Gastroesophageal sphincter (tissue), 4 donors: ENCODE measurements around the gene SLC7A10. TPM values are rescaled to one million over a fixed set of nuclear protein-coding genes. Genes with fewer than 3 reads are reported as not detected.
A peak's percentile ranks its signal among the peaks of the same experiment; 100 is the strongest.

ENCODE experiments used
- ATAC-seq: fragments of 150-250 bp; one replicate; pipeline ENCODE4 v1.9.1; 2016; ENCODE audit warnings: mild to moderate bottlenecking, moderate library complexity
- H3K27ac ChIP-seq, 4 donors: fragments of 200-600 bp; sonication (generic) in 3 of 4; 1 replicate in 3 of 4; 2 replicates in 1 of 4; pipeline ENCODE4 v1.5.1; 2016 to 2019
- H3K27me3 ChIP-seq: fragments of 200-600 bp; sonication (generic); one replicate; pipeline ENCODE4 v1.5.1; 2019
- H3K36me3 ChIP-seq, 2 donors: fragments of 200-600 bp; sonication (generic); one replicate each; pipeline ENCODE4 v1.5.1; 2019; ENCODE audit warnings: control low read depth in 1 of 2
- H3K4me1 ChIP-seq, 3 donors: fragments of 200-600 bp; sonication (generic); 1 replicate in 2 of 3; 2 replicates in 1 of 3; pipeline ENCODE4 v1.5.1; 2016 to 2019; ENCODE audit warnings: control low read depth in 2 of 3
- H3K4me3 ChIP-seq, 2 donors: fragments of 200-600 bp; sonication (generic); one replicate each; pipeline ENCODE4 v1.5.1; 2019; ENCODE audit warnings: mild to moderate bottlenecking in 1 of 2, moderate library complexity in 1 of 2
- H3K9me3 ChIP-seq, 3 donors: fragments of 200-600 bp; sonication (generic); one replicate each; pipeline ENCODE4 v1.5.1; 2017 to 2019; ENCODE audit warnings: control low read depth in 2 of 3
- EP300 ChIP-seq: sonication (generic); formaldehyde crosslinking; IDR thresholded peaks from one replicate; pipeline ENCODE4 v1.6.1; 2017; ENCODE audit warnings: antibody characterized with exemption, mild to moderate bottlenecking
- POLR2A ChIP-seq, 2 donors: fragments of 450-650 bp; IDR thresholded peaks; one replicate each; pipeline ENCODE4 v1.6.1; 2017; ENCODE audit warnings: antibody characterized with exemption in 2 of 2, mild to moderate bottlenecking in 2 of 2, moderate library complexity in 1 of 2
- POLR2AphosphoS5 ChIP-seq: sonication (generic); formaldehyde crosslinking; IDR thresholded peaks from one replicate; pipeline ENCODE4 v1.6.1; 2017; ENCODE audit warnings: antibody characterized with exemption
- WGBS, 2 donors: methylation state at CpG; one replicate each; pipeline ENCODE4 v1.1.5; 2018; ENCODE audit warnings: low coverage in 1 of 2; 5-methylcytosine and 5-hydroxymethylcytosine counted together
- total RNA-seq, 4 donors: library from RNA; depleted of rRNA; stranded (reverse); fragments of >200 nt; gene quantifications; one replicate each; pipeline ENCODE4 v1.1.0, GENCODE V29; 2016
- TF ChIP-seq, protein P1 (sequence below), 4 experiments: fragments of 200-600 bp in 2 of 4; fragments of 450-650 bp in 2 of 4; sonication (generic) in 1 of 4; IDR thresholded peaks; one replicate each; pipeline ENCODE4 v1.5.1; 2017 to 2019; ENCODE audit warnings: antibody characterized with exemption in 4 of 4, mild to moderate bottlenecking in 2 of 4, moderate library complexity in 2 of 4

SLC7A10 gene
- total RNA-seq, 4 donors from 2014 or later: not detected

DNA sequence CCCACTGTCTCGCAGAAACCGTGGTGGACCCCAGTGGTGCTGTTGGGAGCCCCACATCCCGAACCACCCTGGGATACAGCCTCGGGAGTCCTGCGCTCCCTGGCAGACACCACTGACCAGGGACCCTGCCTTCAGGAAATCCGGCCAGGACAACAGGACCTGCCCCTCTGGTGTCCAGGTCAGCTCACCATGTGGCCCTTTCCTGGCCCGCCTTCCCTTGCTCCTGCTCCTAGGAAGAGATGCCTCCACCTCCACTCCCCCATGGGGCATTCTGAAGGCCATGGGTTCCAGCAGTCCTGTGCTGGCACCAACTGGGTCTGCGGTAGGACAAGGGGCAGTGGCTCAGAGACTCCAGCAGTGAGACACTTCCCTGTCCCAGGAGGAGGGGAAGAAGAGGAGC, 22.5 kb upstream of the SLC7A10 start:
- Histone ChIP-seq H3K4me3 (no peak overlapping the region), H3K36me3 (no peaks in the 10 kb centered on the region), H3K4me1 (no peaks in the 10 kb centered on the region), H3K27ac (no peak overlapping the region), H3K27me3 (peaks cover 23% of the 10 kb centered on the region), H3K9me3 (peaks cover 0 to 12% (median 0%) of the 10 kb centered on the region in 3 donors)
- WGBS, 2 donors: 93% methylated on average over 3 of the region's 8 CpGs; no CpG with 5 or more reads in 1 of the 2 donors
- no peak for TF ChIP-seq POLR2AphosphoS5
- no peak for TF ChIP-seq POLR2A (IDR thresholded peaks at IDR 0.05)
- TF ChIP-seq, protein P1, sequence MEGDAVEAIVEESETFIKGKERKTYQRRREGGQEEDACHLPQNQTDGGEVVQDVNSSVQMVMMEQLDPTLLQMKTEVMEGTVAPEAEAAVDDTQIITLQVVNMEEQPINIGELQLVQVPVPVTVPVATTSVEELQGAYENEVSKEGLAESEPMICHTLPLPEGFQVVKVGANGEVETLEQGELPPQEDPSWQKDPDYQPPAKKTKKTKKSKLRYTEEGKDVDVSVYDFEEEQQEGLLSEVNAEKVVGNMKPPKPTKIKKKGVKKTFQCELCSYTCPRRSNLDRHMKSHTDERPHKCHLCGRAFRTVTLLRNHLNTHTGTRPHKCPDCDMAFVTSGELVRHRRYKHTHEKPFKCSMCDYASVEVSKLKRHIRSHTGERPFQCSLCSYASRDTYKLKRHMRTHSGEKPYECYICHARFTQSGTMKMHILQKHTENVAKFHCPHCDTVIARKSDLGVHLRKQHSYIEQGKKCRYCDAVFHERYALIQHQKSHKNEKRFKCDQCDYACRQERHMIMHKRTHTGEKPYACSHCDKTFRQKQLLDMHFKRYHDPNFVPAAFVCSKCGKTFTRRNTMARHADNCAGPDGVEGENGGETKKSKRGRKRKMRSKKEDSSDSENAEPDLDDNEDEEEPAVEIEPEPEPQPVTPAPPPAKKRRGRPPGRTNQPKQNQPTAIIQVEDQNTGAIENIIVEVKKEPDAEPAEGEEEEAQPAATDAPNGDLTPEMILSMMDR (IDR thresholded peaks at IDR 0.05): no peak
- no peak for TF ChIP-seq EP300
- ATAC-seq: no peak

DNA sequence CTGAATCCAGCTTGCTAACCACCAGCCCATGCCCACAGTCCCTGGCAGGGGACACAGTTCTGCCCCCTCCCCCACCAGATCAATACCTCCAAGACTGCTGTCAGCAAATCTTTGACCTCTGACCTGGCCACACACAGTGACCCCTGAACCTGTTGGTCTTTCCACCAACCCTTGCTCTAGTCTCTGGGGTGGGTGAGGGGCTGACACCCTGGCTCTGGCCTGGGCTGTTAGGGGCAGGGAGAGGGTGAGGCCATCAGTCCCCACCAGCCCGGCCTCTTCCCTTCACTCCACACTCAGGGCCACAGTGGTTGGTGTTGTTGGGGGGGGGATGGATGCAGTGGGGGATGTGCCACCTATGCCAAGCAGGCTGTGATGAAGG, 21.8 kb upstream of the SLC7A10 start:
- H3K9me3 ChIP-seq: peaks cover 0 to 12% (median 0%) of the 10 kb centered on the region in 3 donors
- no CpG with 5 or more reads among the region's 1 CpG for WGBS, 2 donors
- no peaks in the 10 kb centered on the region for H3K36me3 ChIP-seq
- no peak overlapping the region for H3K4me3 ChIP-seq
- TF ChIP-seq POLR2AphosphoS5 (no peak), EP300 (no peak), POLR2A (IDR thresholded peaks at IDR 0.05) (no peak)
- TF ChIP-seq, protein P1 (IDR thresholded peaks at IDR 0.05): no peak
- ATAC-seq: no peak
- H3K4me1 ChIP-seq: no peaks in the 10 kb centered on the region
- no peak overlapping the region for H3K27ac ChIP-seq
- H3K27me3 ChIP-seq: peaks cover 20% of the 10 kb centered on the region

DNA sequence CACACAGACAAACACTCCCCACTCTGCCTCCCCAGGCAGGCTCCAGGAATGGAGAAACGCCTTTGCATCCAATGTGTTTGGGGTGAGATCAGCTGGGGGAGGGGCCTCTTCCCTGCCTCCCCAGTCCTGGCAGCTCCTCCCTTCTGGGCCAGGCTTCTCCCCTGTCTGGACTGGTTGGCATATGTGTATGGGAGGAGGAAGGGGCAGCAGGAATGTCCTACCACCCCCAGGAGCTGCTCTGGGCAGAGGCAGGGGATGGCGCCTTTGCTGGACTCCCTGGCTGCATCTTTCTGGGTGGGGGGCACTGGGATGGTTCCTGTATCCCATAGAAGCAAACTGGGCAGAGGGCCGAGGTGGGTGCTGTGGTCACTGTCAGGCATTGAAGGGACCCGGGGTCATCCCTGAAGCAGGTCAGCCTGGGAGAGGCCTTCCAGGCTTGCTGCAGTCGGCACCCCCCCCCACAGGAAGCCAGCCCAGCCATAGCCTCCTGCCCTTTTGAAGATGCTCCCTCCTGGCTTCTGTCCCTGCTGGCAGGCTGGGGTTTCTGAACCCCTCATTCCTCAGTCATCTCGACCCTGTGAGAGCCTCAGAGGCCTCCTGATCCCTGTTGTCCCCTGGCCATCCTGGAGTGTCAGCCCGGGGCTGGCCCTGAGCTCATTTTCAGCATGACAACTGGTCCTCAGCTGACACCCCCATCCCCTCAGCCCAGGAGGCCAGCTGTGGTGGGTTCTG, 21.2 kb upstream of the SLC7A10 start:
- WGBS, 2 donors: 70% methylated on average over 2 of the region's 7 CpGs; no CpG with 5 or more reads in 1 of the 2 donors
- Histone ChIP-seq H3K36me3 (no peaks in the 10 kb centered on the region), H3K4me3 (no peak overlapping the region)

DNA sequence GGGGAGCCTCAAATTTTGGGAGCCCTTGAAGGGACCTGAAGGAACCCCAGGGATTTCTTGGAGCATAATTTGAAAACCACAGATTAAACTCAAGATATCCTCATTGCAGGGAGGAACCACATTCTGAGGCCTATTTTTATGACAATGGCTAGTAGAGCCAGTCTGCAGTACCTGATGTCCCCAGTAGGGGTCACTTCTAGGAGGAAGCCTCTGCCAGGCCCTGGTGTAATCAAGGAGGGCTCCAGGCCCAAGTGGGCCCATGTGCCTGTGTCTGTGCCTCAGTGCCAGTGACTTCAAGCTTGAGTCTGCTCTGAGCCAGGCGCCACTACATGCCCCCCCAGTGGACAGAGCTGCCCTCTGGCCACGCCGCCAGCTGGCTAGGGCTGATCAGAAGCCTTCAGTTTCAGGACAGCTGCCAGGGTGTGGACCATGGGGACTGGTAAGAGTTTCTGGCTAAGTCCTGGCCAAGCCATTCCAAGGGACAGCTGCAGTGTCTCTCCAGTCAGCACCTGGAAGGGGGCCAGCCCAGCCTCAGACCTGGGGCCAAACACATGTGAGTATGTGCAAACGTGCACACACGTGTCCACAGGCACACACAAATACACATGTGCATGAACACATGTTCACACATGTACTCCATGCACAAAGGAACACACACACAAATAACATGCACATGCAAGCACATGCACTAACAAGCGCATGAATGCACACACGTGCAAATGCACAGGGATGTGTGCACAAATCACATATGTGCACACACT, 20.5 kb upstream of the SLC7A10 start:
- WGBS, 2 donors: no CpG with 5 or more reads among the region's 7 CpGs
- TF ChIP-seq, protein P1 (IDR thresholded peaks at IDR 0.05): peak in 3 of 4 experiments; percentile 20 to 28 (median 26)
- TF ChIP-seq POLR2AphosphoS5: no peak
- ATAC-seq: no peak

More for the DNA sequence above, 21.2 kb upstream of the SLC7A10 start:
- peaks cover 0 to 2% (median 0%) of the 10 kb centered on the region in 3 donors for H3K4me1 ChIP-seq
- peaks cover 20% of the 10 kb centered on the region for H3K27me3 ChIP-seq
- TF ChIP-seq, protein P1 (IDR thresholded peaks at IDR 0.05): no peak
- no peak for TF ChIP-seq EP300
- no peak for TF ChIP-seq POLR2A (IDR thresholded peaks at IDR 0.05)
- no peak for TF ChIP-seq POLR2AphosphoS5
- H3K9me3 ChIP-seq: peaks cover 0 to 12% (median 0%) of the 10 kb centered on the region in 3 donors
- ATAC-seq: no peak
- no peak overlapping the region for H3K27ac ChIP-seq

More for the DNA sequence above, 20.5 kb upstream of the SLC7A10 start:
- no peaks in the 10 kb centered on the region for H3K36me3 ChIP-seq
- no peak overlapping the region for H3K27ac ChIP-seq
- peaks cover 0 to 12% (median 0%) of the 10 kb centered on the region in 3 donors for H3K9me3 ChIP-seq
- H3K4me3 ChIP-seq: no peak overlapping the region
- peaks cover 0 to 10% (median 0%) of the 10 kb centered on the region in 3 donors for H3K4me1 ChIP-seq
- peaks cover 20% of the 10 kb centered on the region for H3K27me3 ChIP-seq
